H4 (cell line): Measurements from ENCODE around the gene MAP4K4. TPM values are rescaled to one million over a fixed set of nuclear protein-coding genes. Genes with fewer than 3 reads are reported as not detected.

Experiments
- DNase-seq: peaks from one replicate; pipeline ENCODE4 v3.0.0-alpha.2; 2015; ENCODE audit warnings: low spot score
- total RNA-seq: library from RNA; depleted of rRNA; stranded (reverse); fragments of >200 nt; shearing (Covaris generic); gene quantifications from 2 replicates; pipeline ENCODE4 v1.2.3, GENCODE V29; 2014

MAP4K4 gene
- total RNA-seq, 1 experiment from 2014 or later: 26.4 TPM

GRCh38 chr2:101790857-101791256 is 93.3 kb downstream of the MAP4K4 start:
- DNase-seq: no peak

GRCh38 chr2:101792208-101792607 is 94.7 kb downstream of the MAP4K4 start:
- DNase-seq: no peak

GRCh38 chr2:101793277-101793969 is 95.9 kb downstream of the MAP4K4 start:
- DNase-seq: no peak

- DNase-seq: no peak
These were observed 96.6 kb downstream of the MAP4K4 start for GRCh38 chr2:101794141-101794540.

GRCh38 chr2:101795033-101795432 is 97.5 kb downstream of the MAP4K4 start:
- DNase-seq: no peak

- no peak for DNase-seq
These were observed 99.5 kb downstream of the MAP4K4 start for GRCh38 chr2:101796825-101797600.

GRCh38 chr2:101801496-101801895 is 104.0 kb downstream of the MAP4K4 start:
- DNase-seq: no peak

GRCh38 chr2:101802329-101802728 is 104.8 kb downstream of the MAP4K4 start:
- no peak for DNase-seq

- DNase-seq: no peak
These were observed 105.6 kb downstream of the MAP4K4 start for GRCh38 chr2:101803128-101803527.

- DNase-seq: no peak
These were observed 106.6 kb downstream of the MAP4K4 start for GRCh38 chr2:101803945-101804696.

GRCh38 chr2:101805152-101806088 is 107.9 kb downstream of the MAP4K4 start:
- no peak for DNase-seq

GRCh38 chr2:101806123-101806522 is 108.6 kb downstream of the MAP4K4 start:
- peak; percentile 36 for DNase-seq

GRCh38 chr2:101806701-101807100 is 109.2 kb downstream of the MAP4K4 start:
- DNase-seq: no peak

- DNase-seq: no peak
These were observed 109.7 kb downstream of the MAP4K4 start for GRCh38 chr2:101807242-101807641.

- no peak for DNase-seq
These were observed 110.6 kb downstream of the MAP4K4 start for GRCh38 chr2:101808006-101808562.

- no peak for DNase-seq
These were observed 112.2 kb downstream of the MAP4K4 start for GRCh38 chr2:101809698-101810097.

- DNase-seq: no peak
These were observed 113.9 kb downstream of the MAP4K4 start for GRCh38 chr2:101811226-101812015.

- DNase-seq: no peak
These were observed 114.7 kb downstream of the MAP4K4 start for GRCh38 chr2:101812226-101812625.

- no peak for DNase-seq
These were observed 117.2 kb downstream of the MAP4K4 start for GRCh38 chr2:101814752-101815151.

- no peak for DNase-seq
These were observed 117.6 kb downstream of the MAP4K4 start for GRCh38 chr2:101815154-101815553.
